ENCODE results near the gene PLK5.

DNA sequence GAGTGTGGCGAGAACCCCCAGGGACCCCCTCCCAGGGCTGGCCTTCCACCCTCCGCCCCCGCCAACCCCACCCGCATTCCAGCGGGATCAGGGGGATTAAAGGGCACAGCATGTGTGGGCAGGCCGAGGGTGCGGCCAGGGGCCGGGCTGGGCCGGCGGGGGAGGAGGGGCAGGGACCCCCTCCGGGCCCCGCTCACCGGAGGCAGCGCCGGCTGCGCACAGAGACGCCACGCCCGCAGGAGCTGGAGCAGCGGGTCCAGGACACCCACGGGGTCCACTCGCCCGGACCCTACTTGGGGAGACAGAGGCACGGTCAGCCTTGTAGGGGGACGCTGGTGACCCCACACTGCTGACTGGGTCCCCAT, 13.5 kb upstream of the PLK5 start:
- TF ChIP-seq, protein P1, sequence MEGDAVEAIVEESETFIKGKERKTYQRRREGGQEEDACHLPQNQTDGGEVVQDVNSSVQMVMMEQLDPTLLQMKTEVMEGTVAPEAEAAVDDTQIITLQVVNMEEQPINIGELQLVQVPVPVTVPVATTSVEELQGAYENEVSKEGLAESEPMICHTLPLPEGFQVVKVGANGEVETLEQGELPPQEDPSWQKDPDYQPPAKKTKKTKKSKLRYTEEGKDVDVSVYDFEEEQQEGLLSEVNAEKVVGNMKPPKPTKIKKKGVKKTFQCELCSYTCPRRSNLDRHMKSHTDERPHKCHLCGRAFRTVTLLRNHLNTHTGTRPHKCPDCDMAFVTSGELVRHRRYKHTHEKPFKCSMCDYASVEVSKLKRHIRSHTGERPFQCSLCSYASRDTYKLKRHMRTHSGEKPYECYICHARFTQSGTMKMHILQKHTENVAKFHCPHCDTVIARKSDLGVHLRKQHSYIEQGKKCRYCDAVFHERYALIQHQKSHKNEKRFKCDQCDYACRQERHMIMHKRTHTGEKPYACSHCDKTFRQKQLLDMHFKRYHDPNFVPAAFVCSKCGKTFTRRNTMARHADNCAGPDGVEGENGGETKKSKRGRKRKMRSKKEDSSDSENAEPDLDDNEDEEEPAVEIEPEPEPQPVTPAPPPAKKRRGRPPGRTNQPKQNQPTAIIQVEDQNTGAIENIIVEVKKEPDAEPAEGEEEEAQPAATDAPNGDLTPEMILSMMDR (IDR thresholded peaks at IDR 0.05; ENCODE audit: poor library complexity, severe bottlenecking): no peak
- TF ChIP-seq EZH2 (IDR thresholded peaks at IDR 0.05; ENCODE audit: borderline replicate concordance, insufficient read depth, low read length, poor library complexity, severe bottlenecking) (no peak), TAF1 (IDR thresholded peaks at IDR 0.05; ENCODE audit: low read depth) (no peak)
